Astrocyte (in vitro differentiated cells and primary cell): ENCODE measurements around the gene ARSA.

Experiments used
- CTCF ChIP-seq: IDR thresholded peaks from 2 replicates; pipeline ENCODE4 v1.5.1; 2011; ENCODE audit warnings: low read depth, mild to moderate bottlenecking, inconsistent platforms, low read length, moderate library complexity; ENCODE audit not compliant: insufficient read depth
- EZH2 ChIP-seq: IDR thresholded peaks from 2 replicates; pipeline ENCODE4 v1.6.1; 2012; ENCODE audit warnings: mild to moderate bottlenecking, low read length, inconsistent platforms; ENCODE audit not compliant: insufficient read depth

- no peak for TF ChIP-seq CTCF
- TF ChIP-seq EZH2: no peak
These were observed 25.3 kb upstream of the ARSA start for GRCh38 chr22:50653256-50653655.
